ENCODE data around the gene HNRNPK.

HNRNPK gene

DNA sequence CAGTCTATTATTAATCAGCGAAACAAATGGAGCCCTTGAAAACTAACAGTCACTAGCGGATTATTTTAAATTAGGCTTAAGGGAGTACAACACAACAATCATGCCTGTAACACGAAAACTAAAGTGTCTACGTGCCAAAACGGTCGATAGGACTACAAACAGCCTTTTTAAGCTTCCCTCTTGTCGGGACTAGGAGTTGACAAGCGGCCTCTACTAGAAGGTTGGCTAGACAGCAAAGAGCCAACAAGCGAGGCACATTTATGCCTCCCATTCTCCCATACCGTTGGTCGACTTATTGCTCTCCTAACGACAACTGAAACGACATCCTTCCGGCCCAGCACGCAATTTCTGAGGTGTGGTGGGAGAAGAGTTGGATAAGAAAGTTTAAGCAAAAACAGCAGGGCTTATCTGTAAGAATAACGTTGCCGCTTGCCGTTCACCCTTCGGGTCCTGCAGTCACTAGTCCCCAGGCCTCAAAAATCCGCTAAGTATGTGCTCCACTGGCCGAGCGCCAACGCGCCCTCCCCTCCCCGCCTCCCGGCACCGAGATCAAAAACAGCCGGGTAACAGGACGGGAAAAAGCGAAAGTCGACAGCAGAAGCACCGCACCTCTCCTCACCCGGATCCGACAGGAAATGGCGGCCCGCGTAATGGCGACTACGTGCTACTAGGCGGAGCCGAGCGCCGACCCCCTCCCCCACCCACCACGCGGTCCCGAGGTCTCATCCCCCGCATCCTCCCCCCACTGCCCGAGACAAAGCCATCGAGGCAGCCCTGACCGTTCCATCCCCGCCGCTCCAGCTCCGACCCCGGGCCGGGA is 813 bp downstream of the HNRNPK start:
- Histone ChIP-seq H3K27me3 (no peaks in the 10 kb centered on the region), H3K9me3 (no peaks in the 10 kb centered on the region), H3K4me1 (peaks cover 54% of the 10 kb centered on the region), H3K4me2 (peak overlapping the region; percentile 79), H4K20me1 (peaks cover 53% of the 10 kb centered on the region), H3K27ac (peak overlapping the region; percentile 100), H3K36me3 (peaks cover 42% of the 10 kb centered on the region), H3K9ac (peak overlapping the region; percentile 100), H3K4me3 (peak overlapping the region; percentile 87)
- no peak for TF ChIP-seq Cebpa-rat (IDR thresholded peaks at IDR 0.05)

DNA sequence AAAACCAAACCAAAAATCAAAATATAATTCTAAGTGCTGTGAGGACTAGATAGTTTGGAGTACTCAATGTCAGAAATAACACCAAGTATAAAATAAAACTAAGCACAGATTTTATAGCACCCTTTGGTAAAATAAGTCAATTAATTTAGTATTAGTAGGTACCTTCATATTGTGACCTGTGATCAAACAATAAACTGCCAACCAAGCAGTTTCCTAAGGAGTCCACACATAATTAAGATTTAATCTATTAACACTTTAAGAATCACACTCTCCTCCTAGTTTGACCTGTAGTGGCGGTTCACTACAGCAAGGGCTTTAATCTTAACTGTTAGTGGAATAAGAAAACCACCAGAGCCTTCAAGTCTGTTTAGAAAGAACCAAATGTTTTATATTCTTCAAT is 2.8 kb downstream of the HNRNPK start:
- H4K20me1 ChIP-seq = peaks cover 73% of the 10 kb centered on the region
- H3K4me1 ChIP-seq = peaks cover 55% of the 10 kb centered on the region

DNA sequence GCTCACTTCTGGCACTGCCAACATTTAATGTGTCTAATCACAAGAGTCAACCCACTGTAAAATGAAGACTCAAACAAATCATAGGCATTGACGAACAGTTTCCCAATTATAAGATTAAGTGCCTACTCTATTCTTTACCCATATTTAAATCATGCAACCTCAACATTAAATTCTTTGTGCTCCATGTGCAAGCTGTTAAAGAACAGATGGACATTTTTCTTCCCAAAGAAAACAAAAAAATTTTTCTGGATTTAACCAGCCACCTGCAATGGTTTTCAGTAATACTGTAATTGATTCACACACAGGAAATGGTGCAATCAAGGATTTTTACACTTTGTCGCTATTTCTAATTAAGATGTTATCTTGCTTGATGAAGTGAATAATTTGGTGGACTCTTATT is 3.6 kb downstream of the HNRNPK start:
- Histone ChIP-seq H3K4me2 (peak overlapping the region; percentile 79; the same call in 1 of the 2 replicates), H4K20me1 (peaks cover 81% of the 10 kb centered on the region), H3K4me3 (no peak overlapping the region), H3K9me3 (no peaks in the 10 kb centered on the region), H3K27me3 (no peaks in the 10 kb centered on the region), H3K4me1 (peaks cover 50% of the 10 kb centered on the region), H3K27ac (no peak overlapping the region), H3K9ac (no peak overlapping the region), H3K36me3 (peaks cover 70% of the 10 kb centered on the region)
- no peak for TF ChIP-seq Cebpa-rat (IDR thresholded peaks at IDR 0.05)

More for the DNA sequence above, 2.8 kb downstream of the HNRNPK start:
- Histone ChIP-seq H3K27ac (no peak overlapping the region), H3K27me3 (no peaks in the 10 kb centered on the region), H3K36me3 (peaks cover 62% of the 10 kb centered on the region), H3K9ac (peak overlapping the region; percentile 100; the same call in 1 of the 2 replicates), H3K4me2 (peak overlapping the region; percentile 79), H3K4me3 (peak overlapping the region; percentile 87), H3K9me3 (no peaks in the 10 kb centered on the region)
- TF ChIP-seq Cebpa-rat (IDR thresholded peaks at IDR 0.05) = no peak

DNA sequence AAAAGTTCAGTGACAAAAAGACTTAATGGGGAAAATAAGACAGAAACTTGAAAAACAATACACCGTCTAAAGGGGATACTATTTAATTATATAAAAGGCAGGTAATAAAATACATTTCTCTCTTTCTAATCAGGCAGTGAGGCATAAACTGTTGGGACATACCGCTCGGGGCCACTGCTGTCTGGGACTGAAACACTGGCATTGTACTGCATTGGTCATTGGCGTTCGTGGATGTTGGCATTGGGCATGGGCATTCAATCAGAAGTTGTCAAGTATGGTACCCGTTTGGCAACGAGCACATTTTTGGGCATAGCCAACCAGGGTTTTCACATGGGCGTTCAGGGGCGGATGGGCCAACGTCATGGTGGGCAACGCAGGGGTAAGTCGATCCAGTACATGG is 4.7 kb downstream of the HNRNPK start:
- Histone ChIP-seq H3K9me3 (no peaks in the 10 kb centered on the region), H3K9ac (no peak overlapping the region), H4K20me1 (peaks cover 92% of the 10 kb centered on the region), H3K27ac (no peak overlapping the region), H3K27me3 (no peaks in the 10 kb centered on the region), H3K4me1 (peaks cover 50% of the 10 kb centered on the region), H3K36me3 (peaks cover 81% of the 10 kb centered on the region), H3K4me3 (no peak overlapping the region), H3K4me2 (no peak overlapping the region)
- TF ChIP-seq Cebpa-rat (IDR thresholded peaks at IDR 0.05) = no peak

DNA sequence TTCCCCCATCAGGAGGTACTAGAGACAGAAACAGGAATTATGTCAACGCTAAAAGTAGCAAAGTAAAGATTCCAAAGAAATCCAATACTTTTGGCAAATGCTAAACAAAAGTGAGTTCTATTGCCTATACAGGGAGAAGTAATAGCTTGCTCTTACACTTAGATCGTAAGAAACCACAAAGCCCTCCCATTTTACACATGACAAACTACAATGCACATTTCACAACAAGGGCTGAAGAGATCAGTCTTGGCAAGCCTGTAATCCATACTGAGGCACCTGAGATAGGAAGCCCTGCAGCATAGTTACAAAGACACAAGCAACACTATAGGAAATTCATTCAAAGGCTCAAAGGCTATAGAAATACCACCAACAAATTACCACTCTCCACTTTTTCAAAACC is 7.7 kb downstream of the HNRNPK start:
- H3K9me3 ChIP-seq = no peaks in the 10 kb centered on the region
- H3K27me3 ChIP-seq = no peaks in the 10 kb centered on the region
- peaks cover 100% of the 10 kb centered on the region for H4K20me1 ChIP-seq
- no peak overlapping the region for H3K4me3 ChIP-seq
- no peak overlapping the region; the same call in 1 of the 2 replicates for H3K4me2 ChIP-seq
- no peak for TF ChIP-seq Cebpa-rat (IDR thresholded peaks at IDR 0.05)
- no peak overlapping the region for H3K9ac ChIP-seq
- peaks cover 44% of the 10 kb centered on the region for H3K4me1 ChIP-seq
- H3K27ac ChIP-seq = no peak overlapping the region
- peaks cover 97% of the 10 kb centered on the region for H3K36me3 ChIP-seq

DNA sequence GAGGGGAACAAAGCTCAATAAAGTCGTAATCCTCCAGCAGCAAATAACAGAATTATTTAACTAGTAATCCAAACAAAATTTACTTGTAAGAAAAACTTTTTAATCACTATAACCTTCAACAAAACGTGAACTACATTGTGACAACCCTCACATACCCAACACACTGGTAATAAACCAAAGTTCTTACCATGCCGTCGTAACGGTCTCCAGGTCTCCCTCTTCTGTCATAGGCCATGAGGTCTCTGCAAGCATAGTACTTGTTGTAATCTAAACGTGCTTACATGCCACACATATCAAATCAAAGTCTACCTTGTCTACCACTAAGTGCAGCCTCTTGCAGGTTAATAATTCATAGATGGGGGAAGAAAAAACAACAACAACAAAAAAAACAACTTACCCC is 8.5 kb downstream of the HNRNPK start:
- Histone ChIP-seq H3K4me3 (no peak overlapping the region), H4K20me1 (peaks cover 100% of the 10 kb centered on the region), H3K9ac (no peak overlapping the region), H3K27ac (no peak overlapping the region), H3K9me3 (no peaks in the 10 kb centered on the region), H3K4me2 (no peak overlapping the region), H3K4me1 (peaks cover 36% of the 10 kb centered on the region), H3K36me3 (peaks cover 97% of the 10 kb centered on the region), H3K27me3 (no peaks in the 10 kb centered on the region)
- no peak for TF ChIP-seq Cebpa-rat (IDR thresholded peaks at IDR 0.05)

DNA sequence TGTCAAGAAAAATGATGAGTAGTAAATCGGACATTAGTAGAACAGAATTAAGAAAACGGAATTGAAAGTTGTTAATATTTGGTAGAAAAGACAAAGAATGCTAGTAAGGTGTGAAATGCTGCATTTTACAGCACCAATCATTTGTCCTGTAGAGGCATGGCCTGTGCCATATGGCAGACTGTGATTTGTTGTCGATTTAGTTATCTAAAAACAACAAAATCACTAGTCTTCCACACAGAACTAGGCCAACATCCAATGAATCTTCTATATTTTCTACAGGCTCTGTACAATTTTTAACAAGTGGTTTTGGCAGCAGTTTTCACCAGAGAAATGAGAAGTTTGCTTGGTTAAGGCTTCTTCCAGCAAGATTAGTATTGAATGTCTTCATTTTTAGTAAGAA is 10.4 kb downstream of the HNRNPK start:
- H4K20me1 ChIP-seq = peaks cover 100% of the 10 kb centered on the region
- H3K9me3 ChIP-seq = no peaks in the 10 kb centered on the region
- no peaks in the 10 kb centered on the region for H3K27me3 ChIP-seq
- H3K4me3 ChIP-seq = no peak overlapping the region
- H3K36me3 ChIP-seq = peaks cover 85% of the 10 kb centered on the region
- no peak overlapping the region for H3K27ac ChIP-seq
- H3K4me2 ChIP-seq = no peak overlapping the region
- TF ChIP-seq Cebpa-rat (IDR thresholded peaks at IDR 0.05) = no peak
- H3K4me1 ChIP-seq = peaks cover 24% of the 10 kb centered on the region
- no peak overlapping the region for H3K9ac ChIP-seq

DNA sequence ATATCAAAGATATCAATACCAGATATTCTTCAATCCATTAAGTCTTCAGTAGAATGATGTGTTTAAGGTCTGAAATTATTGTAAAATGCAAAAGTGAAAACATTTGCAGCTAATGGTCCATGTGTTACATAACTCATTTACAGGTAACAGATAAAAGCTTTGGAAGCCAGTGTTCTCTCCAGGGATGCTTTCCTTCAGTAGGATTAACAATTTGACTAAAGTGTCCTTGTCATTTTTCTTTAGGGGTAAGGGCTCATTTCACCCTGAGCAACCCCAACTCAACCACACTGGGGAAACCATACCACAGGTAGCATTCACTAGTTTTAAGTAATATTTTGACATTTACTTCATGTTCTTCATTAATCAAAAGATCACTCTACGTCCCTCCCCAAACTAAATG is 12.9 kb downstream of the HNRNPK start:
- no peaks in the 10 kb centered on the region for H3K27me3 ChIP-seq
- H3K9me3 ChIP-seq = no peaks in the 10 kb centered on the region
- no peaks in the 10 kb centered on the region for H3K4me1 ChIP-seq
- no peak overlapping the region for H3K4me2 ChIP-seq
- no peak overlapping the region for H3K9ac ChIP-seq
- no peak overlapping the region for H3K4me3 ChIP-seq
- H4K20me1 ChIP-seq = peaks cover 78% of the 10 kb centered on the region
- no peak for TF ChIP-seq Cebpa-rat (IDR thresholded peaks at IDR 0.05)
- H3K27ac ChIP-seq = no peak overlapping the region
- H3K36me3 ChIP-seq = peaks cover 60% of the 10 kb centered on the region

DNA sequence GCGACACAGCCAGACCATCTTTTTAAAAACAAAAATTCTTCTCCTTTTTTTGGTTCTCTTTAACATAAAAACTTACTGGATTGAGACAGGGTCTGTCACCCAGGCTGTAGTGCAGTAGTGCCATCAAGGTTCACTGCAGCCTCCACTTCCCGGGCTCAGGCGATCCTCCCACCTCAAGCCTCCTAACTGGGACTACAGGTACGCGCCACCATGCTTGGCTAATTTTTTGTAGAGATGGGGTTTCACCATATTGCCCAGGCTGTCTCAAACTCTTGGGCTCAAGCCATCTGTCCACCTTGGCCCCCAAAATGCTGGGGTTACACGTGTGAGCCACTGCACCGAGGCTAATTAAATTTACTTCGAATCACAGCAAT is 13.8 kb downstream of the HNRNPK start:
- H3K4me1 ChIP-seq = no peaks in the 10 kb centered on the region
- H3K9me3 ChIP-seq = no peaks in the 10 kb centered on the region
- no peak for TF ChIP-seq Cebpa-rat (IDR thresholded peaks at IDR 0.05)
- H4K20me1 ChIP-seq = peaks cover 69% of the 10 kb centered on the region
- no peak overlapping the region for H3K9ac ChIP-seq
- no peaks in the 10 kb centered on the region for H3K27me3 ChIP-seq
- no peak overlapping the region for H3K4me3 ChIP-seq
- H3K36me3 ChIP-seq = peaks cover 51% of the 10 kb centered on the region
- H3K27ac ChIP-seq = no peak overlapping the region
- H3K4me2 ChIP-seq = no peak overlapping the region

DNA sequence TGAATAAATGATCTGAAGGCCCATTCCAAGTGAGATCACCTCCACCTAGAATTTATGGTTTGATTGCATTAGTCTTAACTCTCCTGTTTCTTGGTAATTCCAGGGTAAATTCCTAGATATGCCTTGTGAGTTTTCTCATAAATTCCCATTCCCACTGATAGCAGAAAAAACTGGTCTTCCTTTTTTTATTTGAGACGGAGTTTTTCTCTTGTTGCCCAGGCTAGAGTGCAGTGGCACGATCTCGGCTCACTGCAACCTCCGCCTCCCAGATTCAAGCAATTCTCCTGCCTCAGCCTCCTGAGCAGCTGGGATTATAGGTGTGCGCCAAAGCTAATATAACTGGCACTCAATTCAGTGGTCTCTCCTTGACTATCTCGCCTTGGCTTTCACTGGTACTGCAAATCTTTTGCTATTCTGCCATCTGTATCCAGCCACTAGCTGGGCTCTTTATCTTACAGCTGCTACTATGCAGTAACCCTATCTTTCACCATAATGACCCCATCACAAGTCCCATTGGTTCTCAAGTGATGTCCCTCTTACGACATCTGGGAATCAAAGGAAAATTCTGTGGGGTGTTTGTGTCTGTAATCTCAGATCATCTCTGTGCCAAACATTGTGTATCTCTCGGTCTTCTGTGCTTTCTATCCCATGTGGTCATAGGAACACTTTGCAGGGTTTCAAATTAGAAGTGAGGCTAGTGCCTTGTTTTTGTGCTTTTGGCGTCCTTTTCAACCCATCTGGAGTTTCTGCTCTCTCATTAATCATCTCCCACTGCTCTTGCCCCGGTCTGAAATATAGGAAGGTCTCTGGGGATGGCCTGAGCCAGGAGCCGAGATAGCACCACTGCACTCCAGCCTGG is 14.4 kb downstream of the HNRNPK start:
- peaks cover 63% of the 10 kb centered on the region for H4K20me1 ChIP-seq
- H3K4me3 ChIP-seq = no peak overlapping the region
- no peak overlapping the region for H3K9ac ChIP-seq
- no peak for TF ChIP-seq Cebpa-rat (IDR thresholded peaks at IDR 0.05)
- H3K27me3 ChIP-seq = no peaks in the 10 kb centered on the region
- H3K27ac ChIP-seq = no peak overlapping the region
- peaks cover 45% of the 10 kb centered on the region for H3K36me3 ChIP-seq
- no peaks in the 10 kb centered on the region for H3K4me1 ChIP-seq
- H3K4me2 ChIP-seq = no peak overlapping the region
- H3K9me3 ChIP-seq = no peaks in the 10 kb centered on the region

All from BLaER1 (cell line).